Activated CD4-positive, alpha-beta T cell treated with anti-CD3 and anti-CD28 coated beads, Interleukin-2, amount 50 U/mL, for 4 hours (primary cell): ENCODE results near the gene MYH10.

Source experiments
- DNase-seq, 2 experiments: peaks; one replicate each; pipeline ENCODE4 v3.0.0-alpha.2; 2020

The MYH10 gene

DNA sequence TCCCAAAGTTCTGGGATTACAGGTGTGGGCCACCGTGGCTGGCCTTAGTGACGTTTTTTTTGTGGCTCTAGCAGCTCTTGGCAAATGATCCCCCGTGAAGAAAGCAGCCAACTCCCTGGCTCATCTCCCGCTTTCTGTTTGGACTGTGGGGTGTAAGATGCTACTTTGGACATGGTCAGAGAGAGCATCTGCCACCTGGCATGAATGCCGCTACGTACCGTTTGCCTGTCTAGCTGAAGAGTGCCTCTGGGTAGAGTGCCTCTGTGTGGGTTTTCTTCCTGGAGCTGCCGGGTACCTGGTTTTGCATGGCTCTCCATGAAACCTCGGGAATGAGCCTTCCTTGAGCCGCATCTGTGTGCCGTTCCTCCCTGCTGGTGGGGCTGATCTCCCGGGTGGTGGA lies 160.6 kb downstream of the MYH10 start:
- no peak for DNase-seq

DNA sequence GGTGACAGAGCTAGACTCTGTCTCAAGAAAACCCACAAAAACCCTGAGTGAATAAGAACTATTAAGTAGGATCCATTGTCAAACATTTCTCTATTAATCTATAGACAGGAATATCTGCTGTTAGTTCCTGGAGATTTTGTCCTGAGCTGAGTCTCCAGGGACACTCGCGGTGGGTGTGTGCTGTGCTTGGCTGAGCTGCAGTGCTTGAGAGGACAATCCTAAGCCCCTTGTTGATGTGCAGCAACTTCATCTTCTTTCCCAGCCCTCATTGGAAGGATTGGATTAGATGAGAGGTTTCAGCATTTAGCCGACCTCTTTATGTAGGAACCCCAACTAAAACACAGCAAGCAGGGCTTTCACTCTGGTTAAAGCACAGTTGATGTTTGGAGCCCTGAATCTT lies 161.5 kb downstream of the MYH10 start:
- DNase-seq: no peak

- DNase-seq: no peak
Measured at GRCh38 chr17:8468127-8468526, 162.4 kb downstream of the MYH10 start.

- DNase-seq: no peak
Measured at GRCh38 chr17:8467527-8467926, 163.0 kb downstream of the MYH10 start.

- DNase-seq: no peak
Measured at GRCh38 chr17:8466873-8467272, 163.7 kb downstream of the MYH10 start.

- no peak for DNase-seq
Measured at GRCh38 chr17:8466456-8466855, 164.1 kb downstream of the MYH10 start.

- DNase-seq: no peak
Measured at GRCh38 chr17:8465759-8466158, 164.8 kb downstream of the MYH10 start.

- DNase-seq: no peak
Measured at GRCh38 chr17:8465356-8465755, 165.2 kb downstream of the MYH10 start.

DNA sequence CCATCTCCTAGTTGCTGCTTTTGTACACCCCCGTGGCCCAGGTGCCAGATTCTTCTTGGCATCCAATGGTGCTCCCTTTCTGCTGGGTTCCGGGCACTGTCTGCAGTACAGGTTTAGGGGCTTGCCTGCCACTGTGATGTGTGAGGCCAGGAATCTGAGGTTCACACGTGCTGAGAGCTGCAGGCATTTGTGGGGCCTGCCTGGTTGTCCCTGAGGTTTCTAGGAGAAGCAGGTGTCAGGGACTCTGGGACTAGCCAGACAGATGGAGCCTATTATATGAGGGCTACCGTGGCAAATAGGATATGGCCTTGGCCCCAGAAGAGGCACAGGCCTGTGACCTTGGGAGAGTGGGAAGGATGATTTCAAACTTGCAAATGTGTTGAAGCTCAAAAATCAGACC lies 165.6 kb downstream of the MYH10 start:
- DNase-seq: no peak

DNA sequence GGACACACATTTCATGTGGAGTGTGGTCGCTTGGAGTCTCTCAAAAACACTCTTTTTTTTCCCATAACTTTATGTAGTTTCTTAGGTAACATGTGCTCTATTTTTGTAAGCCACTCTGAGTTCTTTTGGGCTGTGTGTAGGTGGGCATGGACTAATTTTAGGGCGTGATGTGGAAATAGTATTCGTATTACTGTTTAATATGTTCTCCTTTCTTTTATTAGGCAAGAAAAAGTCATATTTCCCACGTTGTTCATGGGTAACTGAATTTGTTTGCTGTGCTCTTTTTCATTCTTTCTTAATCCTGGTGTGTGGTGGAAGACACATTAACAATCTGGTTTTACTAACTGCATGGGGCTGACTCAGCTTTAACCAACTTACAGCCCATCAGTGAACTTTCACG lies 167.4 kb downstream of the MYH10 start:
- no peak for DNase-seq

DNA sequence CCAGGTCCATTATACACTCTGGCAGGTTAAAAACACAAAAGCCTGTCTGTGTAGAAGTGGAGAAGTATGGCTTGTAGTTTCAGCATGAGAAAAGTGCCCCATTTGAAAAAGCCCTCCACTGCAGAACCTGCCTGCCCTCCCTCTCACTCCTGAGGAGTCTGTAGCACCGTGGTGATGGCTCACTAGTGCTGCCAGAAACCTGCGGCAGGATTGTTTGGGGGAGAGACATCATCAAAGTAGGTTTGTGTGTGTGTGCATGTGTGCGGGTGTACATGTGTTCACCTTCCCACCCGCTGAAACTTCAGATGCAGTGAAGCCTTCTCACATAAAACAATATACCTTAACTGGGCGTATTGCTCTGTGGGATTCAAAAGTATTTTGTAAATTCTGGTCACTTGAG lies 168.0 kb downstream of the MYH10 start:
- DNase-seq: no peak

GRCh38 chr17:8459831-8460230 lies 170.7 kb downstream of the MYH10 start:
- no peak for DNase-seq

DNA sequence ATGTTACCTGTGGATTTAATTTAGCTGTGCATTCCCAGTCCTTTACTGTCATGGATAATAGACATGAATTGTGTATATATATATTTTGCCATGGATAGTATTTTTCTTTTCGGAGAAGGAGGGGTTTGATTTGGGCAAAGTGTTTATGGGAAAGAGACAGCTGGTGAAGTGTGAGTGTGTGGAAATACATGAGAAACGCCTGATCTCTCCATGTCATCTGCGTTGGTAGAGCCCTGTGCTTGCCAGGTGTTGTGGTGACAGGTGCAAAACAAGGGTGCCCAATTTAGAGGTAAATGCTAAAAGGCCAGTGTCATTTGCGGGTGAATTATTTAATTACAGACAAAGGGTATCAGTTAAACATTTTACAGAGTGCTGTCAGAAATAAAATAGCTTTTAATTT lies 171.4 kb downstream of the MYH10 start:
- DNase-seq: no peak

DNA sequence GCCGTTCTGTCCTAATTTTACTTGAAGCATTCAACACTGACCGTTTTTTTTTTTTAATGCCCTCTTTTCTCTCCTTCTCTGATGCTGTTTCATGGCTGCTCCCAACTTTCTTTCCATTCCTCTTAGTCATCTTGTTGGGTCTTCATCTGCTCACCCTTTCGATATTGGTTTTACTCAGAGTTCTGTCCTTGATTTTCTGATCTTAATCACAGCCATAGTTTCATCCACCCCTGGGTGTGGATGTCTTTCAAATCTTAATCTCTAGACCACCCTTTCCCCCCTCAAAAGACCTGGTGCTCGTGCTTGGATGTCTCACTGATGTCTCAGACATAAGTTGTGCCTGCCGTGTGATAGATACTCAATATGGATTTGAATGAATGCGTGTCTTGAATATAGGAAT lies 172.4 kb downstream of the MYH10 start:
- no peak for DNase-seq

DNA sequence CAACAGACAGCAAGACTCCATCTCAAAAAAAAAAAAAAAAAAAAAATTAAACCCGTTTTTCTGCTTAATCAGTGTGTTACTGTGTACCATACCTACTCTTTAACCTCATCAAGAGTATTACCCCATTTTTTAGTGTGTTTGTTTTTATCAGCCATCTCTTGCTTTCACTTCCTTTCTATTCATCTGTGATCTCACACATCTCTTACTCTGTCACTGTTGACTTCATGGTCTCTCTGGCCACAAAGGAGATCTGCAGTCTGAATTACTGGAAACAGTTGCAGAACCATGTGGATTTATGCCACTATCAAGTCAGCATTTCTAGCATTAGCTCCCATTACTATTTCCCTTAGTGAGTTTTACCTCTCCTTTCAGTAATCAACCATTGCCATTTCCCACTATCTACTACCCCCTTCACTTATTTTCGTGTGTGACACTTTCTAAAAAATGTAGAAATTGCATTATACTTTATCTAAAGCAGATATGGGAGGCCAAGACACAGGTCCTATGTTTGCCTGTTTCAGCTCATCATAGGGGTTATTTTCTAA lies 174.8 kb downstream of the MYH10 start:
- no peak for DNase-seq

- DNase-seq: no peak
Measured at GRCh38 chr17:8453326-8453725, 177.2 kb downstream of the MYH10 start.

DNA sequence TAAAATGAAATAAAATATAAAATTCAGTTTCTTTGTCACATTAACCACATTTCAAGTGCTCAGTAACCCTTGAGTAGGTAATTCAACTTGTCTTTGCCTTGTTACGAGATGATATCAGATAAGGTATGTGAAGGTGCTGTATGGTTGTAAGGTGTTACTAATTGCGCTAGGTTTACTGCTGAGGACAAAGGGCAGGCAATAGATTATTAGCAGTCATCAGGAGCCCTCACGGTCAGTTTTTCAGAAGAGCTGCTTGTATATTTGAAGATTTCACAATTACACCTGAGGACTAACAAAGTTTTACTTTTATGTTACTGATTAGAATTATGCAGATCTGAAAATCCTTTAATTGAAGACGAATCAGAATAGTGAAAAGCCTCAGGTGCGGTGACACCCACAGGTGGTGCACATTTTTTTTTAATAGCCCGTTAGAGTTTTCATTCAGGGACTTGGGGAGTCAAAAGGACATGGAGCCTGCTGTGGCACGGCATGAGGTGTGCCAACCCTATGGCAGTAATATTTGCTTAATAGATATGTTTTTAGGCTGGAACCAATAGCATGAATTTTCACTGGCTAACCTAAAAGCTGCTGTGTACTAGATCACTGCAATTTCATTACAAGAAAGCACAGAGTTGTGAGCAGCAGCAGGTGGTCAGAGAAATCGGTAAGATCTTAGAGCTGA lies 178.5 kb downstream of the MYH10 start:
- DNase-seq: no peak

DNA sequence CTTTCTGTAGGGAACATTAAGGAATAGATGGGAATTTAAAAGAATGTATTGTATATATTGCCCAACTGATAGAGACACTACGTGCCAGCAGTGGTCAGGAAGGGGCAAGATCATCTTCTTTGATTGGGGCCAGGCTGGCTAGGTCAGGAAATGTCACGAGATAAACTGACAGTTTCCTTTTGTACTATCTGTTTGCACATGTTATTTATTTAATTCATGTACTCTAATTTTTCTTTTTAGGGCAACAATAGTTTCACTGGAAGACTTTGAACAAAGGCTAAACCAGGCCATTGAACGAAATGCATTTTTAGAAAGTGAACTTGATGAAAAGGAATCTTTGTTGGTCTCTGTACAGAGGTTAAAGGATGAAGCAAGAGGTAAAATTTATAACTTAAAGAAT lies 182.2 kb downstream of the MYH10 start:
- DNase-seq: no peak

GRCh38 chr17:8447799-8448198 lies 182.7 kb downstream of the MYH10 start:
- DNase-seq: no peak

GRCh38 chr17:8445536-8445935 lies 185.0 kb downstream of the MYH10 start:
- DNase-seq: no peak

- no peak for DNase-seq
Measured at GRCh38 chr17:8444494-8444893, 186.0 kb downstream of the MYH10 start.

GRCh38 chr17:8443756-8444155 lies 186.8 kb downstream of the MYH10 start:
- no peak for DNase-seq

DNA sequence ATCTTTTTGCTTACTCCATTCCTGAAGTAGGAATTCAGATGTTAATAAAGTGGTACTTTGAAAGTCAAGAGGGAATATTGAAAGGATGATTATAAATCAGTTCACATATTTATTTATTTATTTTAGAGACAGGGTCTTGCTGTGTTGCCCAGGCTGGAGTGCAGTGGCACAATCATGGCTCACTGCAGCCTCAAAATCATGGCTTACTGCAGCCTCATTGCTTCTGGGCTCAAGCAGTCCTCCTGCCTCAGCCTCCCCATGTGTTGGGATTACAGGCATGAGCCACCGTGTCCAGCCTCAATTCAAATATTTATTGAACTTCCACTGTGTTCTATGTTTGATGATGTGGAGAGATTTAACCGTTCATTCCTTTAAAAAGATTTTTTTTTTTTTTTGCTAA lies 188.2 kb downstream of the MYH10 start:
- DNase-seq: no peak

GRCh38 chr17:8441690-8442089 lies 188.8 kb downstream of the MYH10 start:
- DNase-seq: no peak

DNA sequence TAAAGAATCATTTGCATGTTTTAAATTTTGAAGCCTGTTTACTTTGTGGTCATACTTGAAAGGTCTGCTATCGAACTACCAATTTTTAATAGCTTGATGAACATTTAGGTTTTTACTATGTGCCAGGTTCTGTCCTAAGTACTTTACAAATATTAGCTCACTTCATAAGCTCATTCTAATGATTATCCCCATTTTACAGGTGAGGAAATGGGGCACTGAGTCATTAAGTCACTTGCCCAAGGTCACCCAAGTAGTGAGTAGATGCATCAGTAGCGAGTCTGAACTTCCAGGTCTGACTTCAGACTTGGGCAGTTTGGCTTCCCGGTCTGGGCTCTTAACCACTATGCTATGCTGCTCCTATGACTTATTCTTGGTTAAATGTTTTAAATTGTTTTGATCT lies 190.8 kb downstream of the MYH10 start:
- DNase-seq: no peak
